Fibroblast of lung (primary cell): ENCODE data around the gene ZBTB9.

ENCODE experiments used
- CTCF ChIP-seq, 2 donors: IDR thresholded peaks in 1 of 2; conservative IDR thresholded peaks in 1 of 2; 1 replicate in 1 of 2; 2 replicates in 1 of 2; pipeline ENCODE4 v1.5.1; 2011 to 2012; ENCODE audit warnings: low read length in 2 of 2, control low read depth in 1 of 2, inconsistent platforms in 1 of 2, low read depth in 1 of 2, mild to moderate bottlenecking in 1 of 2
- EZH2 ChIP-seq: IDR thresholded peaks from 2 replicates; pipeline ENCODE4 v1.5.1; 2012; ENCODE audit warnings: low read length, control low read depth, mild to moderate bottlenecking; ENCODE audit errors: missing control alignments

DNA sequence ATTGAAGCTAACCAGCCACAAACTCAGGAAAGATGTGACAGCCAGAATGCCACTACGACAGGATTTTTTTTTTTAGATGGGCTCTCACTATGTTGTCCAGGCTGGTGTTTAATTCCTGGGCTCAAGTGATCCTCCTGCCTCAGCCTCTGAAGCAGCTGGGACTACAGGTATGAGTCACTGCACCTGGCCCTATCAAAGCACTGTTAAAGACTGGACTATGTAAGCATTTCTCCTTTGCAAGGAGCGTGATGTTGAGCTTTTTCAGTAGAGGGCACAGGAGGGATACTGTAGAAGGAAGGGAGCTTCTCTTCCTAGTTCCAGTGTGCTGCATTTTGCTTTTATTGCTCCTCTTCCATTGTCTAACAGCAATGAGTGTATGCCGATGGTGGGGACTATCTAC, 35.8 kb downstream of the ZBTB9 start:
- no peak for TF ChIP-seq CTCF (conservative IDR thresholded peaks at IDR 0.05 in 1 of 2, IDR thresholded peaks at IDR 0.05 in 1 of 2; ENCODE audit: low read depth in 1 of 2, low read length in 2 of 2)
- TF ChIP-seq EZH2: no peak
